HEK293 (cell line): ENCODE results near the gene NUDT3.

Experiments
- KLF1 ChIP-seq: fragments of 450-650 bp; formaldehyde crosslinking; IDR thresholded peaks from 2 replicates; pipeline ENCODE4 v1.5.1; 2016; ENCODE audit warnings: missing biosample characterization, missing genetic modification characterization
- KLF10 ChIP-seq: fragments of 450-650 bp; IDR thresholded peaks from 2 replicates; pipeline ENCODE4 v1.5.1; 2018; ENCODE audit warnings: missing biosample characterization, mild to moderate bottlenecking, missing genetic modification characterization
- KLF7 ChIP-seq: fragments of 450-650 bp; formaldehyde crosslinking; IDR thresholded peaks from 2 replicates; pipeline ENCODE4 v1.5.1; 2016; ENCODE audit warnings: missing biosample characterization, missing genetic modification characterization, borderline replicate concordance
- KLF9 ChIP-seq: fragments of 450-650 bp; formaldehyde crosslinking; IDR thresholded peaks from 2 replicates; pipeline ENCODE4 v1.5.1; 2016; ENCODE audit warnings: missing biosample characterization, missing genetic modification characterization, low read depth
- SETDB1 ChIP-seq: IDR thresholded peaks from one replicate; pipeline ENCODE4 v1.6.1; 2017; ENCODE audit warnings: mild to moderate bottlenecking, low read length, moderate library complexity, mixed read lengths; ENCODE audit not compliant: insufficient read length
- ZBTB17 ChIP-seq: fragments of 450-650 bp; formaldehyde crosslinking; IDR thresholded peaks from 2 replicates; pipeline ENCODE4 v1.5.1; 2016; ENCODE audit warnings: missing biosample characterization, missing genetic modification characterization
- ZBTB20 ChIP-seq: fragments of 450-650 bp; formaldehyde crosslinking; IDR thresholded peaks from 2 replicates; pipeline ENCODE4 v1.5.1; 2016; ENCODE audit warnings: missing biosample characterization, missing genetic modification characterization
- ZNF10 ChIP-seq: fragments of 450-650 bp; formaldehyde crosslinking; IDR thresholded peaks from 2 replicates; pipeline ENCODE4 v1.5.1; 2017; ENCODE audit warnings: missing biosample characterization, missing genetic modification characterization
- ZNF24 ChIP-seq: fragments of 450-650 bp; formaldehyde crosslinking; IDR thresholded peaks from 2 replicates; pipeline ENCODE4 v1.5.1; 2016; ENCODE audit warnings: missing biosample characterization, missing genetic modification characterization
- ZNF248 ChIP-seq: fragments of 450-650 bp; formaldehyde crosslinking; IDR thresholded peaks from 2 replicates; pipeline ENCODE4 v1.5.1; 2017; ENCODE audit warnings: missing biosample characterization, missing genetic modification characterization
- ZNF311 ChIP-seq: fragments of 450-650 bp; formaldehyde crosslinking; IDR thresholded peaks from 2 replicates; pipeline ENCODE4 v1.5.1; 2017; ENCODE audit warnings: missing biosample characterization, missing genetic modification characterization, borderline replicate concordance
- ZNF324 ChIP-seq: fragments of 450-650 bp; formaldehyde crosslinking; IDR thresholded peaks from 2 replicates; pipeline ENCODE4 v1.5.1; 2016; ENCODE audit warnings: missing biosample characterization, missing genetic modification characterization
- ZNF394 ChIP-seq: fragments of 450-650 bp; formaldehyde crosslinking; IDR thresholded peaks from 2 replicates; pipeline ENCODE4 v1.5.1; 2016; ENCODE audit warnings: missing biosample characterization, missing genetic modification characterization, mild to moderate bottlenecking, moderate library complexity, borderline replicate concordance
- ZNF404 ChIP-seq: fragments of 450-650 bp; formaldehyde crosslinking; IDR thresholded peaks from 2 replicates; pipeline ENCODE4 v1.5.1; 2017; ENCODE audit warnings: missing biosample characterization, missing genetic modification characterization
- ZNF785 ChIP-seq: fragments of 450-650 bp; formaldehyde crosslinking; IDR thresholded peaks from 2 replicates; pipeline ENCODE4 v1.5.1; 2016; ENCODE audit warnings: missing biosample characterization, missing genetic modification characterization
- ZNF843 ChIP-seq: fragments of 450-650 bp; formaldehyde crosslinking; IDR thresholded peaks from 2 replicates; pipeline ENCODE4 v1.5.1; 2016; ENCODE audit warnings: missing biosample characterization, missing genetic modification characterization
- ZSCAN23 ChIP-seq: fragments of 450-650 bp; formaldehyde crosslinking; IDR thresholded peaks from 2 replicates; pipeline ENCODE4 v1.5.1; 2016; ENCODE audit warnings: missing biosample characterization, missing genetic modification characterization
- TF ChIP-seq, protein P1 (sequence below): fragments of 450-650 bp; formaldehyde crosslinking; IDR thresholded peaks from 2 replicates; pipeline ENCODE4 v1.5.1; 2016; ENCODE audit warnings: missing biosample characterization, missing genetic modification characterization
- TF ChIP-seq, protein P2 (sequence below): fragments of 450-650 bp; formaldehyde crosslinking; IDR thresholded peaks from 2 replicates; pipeline ENCODE4 v1.5.1; 2016; ENCODE audit warnings: missing biosample characterization, missing genetic modification characterization
- TF ChIP-seq, protein P3 (sequence below): fragments of 450-650 bp; formaldehyde crosslinking; IDR thresholded peaks from 2 replicates; pipeline ENCODE4 v1.5.1; 2016; ENCODE audit warnings: missing biosample characterization, missing genetic modification characterization
- TF ChIP-seq, protein P4 (sequence below): sonication (generic); formaldehyde crosslinking; IDR thresholded peaks from 2 replicates; pipeline ENCODE4 v1.8.1; 2022; ENCODE audit warnings: mild to moderate bottlenecking, moderate library complexity, missing genetic modification reagents
- TF ChIP-seq, protein P5 (sequence below): fragments of 450-650 bp; formaldehyde crosslinking; IDR thresholded peaks from 2 replicates; pipeline ENCODE4 v1.5.1; 2017; ENCODE audit warnings: missing biosample characterization, missing genetic modification characterization
- TF ChIP-seq, protein P6 (sequence below): fragments of 450-650 bp; formaldehyde crosslinking; IDR thresholded peaks from 2 replicates; pipeline ENCODE4 v1.5.1; 2016; ENCODE audit warnings: missing biosample characterization, missing genetic modification characterization, borderline replicate concordance
- TF ChIP-seq, protein P7 (sequence below): fragments of 450-650 bp; formaldehyde crosslinking; IDR thresholded peaks from 2 replicates; pipeline ENCODE4 v1.5.1; 2017; ENCODE audit warnings: missing biosample characterization, missing genetic modification characterization

NUDT3 gene

DNA sequence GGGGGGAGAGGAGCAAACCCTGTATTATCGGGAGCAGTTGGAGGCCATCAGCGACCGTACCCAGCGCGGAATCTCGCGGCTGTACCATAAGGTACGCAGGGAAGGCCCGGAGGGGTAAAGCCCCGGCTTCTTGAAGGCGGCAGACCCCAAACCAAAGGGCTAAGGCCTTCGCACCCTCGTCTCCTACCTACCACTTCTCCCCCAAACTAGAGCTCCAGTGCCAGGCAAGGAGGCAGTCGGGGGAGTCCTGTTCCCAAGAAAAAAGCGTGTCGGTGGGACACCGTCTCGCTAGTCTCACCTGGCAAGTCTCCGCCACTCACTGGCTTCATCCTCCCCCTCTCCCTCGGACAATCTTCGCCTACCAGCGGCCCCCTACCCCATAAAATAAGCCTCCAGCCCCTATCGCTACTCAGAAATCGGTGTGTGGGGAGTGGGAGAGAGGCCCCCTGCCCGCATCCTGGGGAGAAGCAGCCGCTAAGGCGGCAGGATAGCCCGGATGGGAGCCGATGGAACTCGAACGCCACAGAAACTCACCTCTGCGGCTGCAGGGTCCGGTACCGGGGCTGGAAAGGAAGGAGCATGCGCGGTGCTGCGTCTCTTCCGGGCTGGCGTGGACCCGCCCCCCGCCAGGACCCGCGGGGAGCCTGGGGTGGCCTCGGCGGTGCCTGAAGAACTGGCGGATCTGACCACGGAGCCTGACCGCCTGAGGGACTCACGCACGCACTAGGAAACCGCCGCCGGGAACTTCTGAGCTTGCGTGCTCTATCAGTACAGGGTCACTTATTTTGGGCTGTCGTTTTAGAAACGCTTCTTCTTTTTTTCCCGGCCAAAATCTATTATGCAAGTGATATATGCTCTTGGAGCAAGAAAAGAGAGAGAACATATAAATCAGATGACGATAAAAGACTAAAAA, 33.3 kb upstream of the NUDT3 start, which contains the start of gene RPS10 (continued):
- no peak for TF ChIP-seq ZSCAN23
- TF ChIP-seq ZNF843: 0 out of 2 replicates have a peak, but pooled peaks have one; percentile 26
- TF ChIP-seq, protein P1, sequence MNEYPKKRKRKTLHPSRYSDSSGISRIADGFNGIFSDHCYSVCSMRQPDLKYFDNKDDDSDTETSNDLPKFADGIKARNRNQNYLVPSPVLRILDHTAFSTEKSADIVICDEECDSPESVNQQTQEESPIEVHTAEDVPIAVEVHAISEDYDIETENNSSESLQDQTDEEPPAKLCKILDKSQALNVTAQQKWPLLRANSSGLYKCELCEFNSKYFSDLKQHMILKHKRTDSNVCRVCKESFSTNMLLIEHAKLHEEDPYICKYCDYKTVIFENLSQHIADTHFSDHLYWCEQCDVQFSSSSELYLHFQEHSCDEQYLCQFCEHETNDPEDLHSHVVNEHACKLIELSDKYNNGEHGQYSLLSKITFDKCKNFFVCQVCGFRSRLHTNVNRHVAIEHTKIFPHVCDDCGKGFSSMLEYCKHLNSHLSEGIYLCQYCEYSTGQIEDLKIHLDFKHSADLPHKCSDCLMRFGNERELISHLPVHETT (tag by site-specific recombination): peak; percentile 20; the same call in 1 of the 2 replicates
- TF ChIP-seq ZNF24 (tag by site-specific recombination): 0 out of 2 replicates have a peak, but pooled peaks have one; percentile 23
- TF ChIP-seq, protein P2, sequence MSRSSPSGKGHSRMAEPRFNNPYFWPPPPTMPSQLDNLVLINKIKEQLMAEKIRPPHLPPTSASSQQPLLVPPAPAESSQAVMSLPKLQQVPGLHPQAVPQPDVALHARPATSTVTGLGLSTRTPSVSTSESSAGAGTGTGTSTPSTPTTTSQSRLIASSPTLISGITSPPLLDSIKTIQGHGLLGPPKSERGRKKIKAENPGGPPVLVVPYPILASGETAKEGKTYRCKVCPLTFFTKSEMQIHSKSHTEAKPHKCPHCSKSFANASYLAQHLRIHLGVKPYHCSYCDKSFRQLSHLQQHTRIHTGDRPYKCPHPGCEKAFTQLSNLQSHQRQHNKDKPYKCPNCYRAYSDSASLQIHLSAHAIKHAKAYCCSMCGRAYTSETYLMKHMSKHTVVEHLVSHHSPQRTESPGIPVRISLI (tag by site-specific recombination): no peak
- 0 out of 2 replicates have a peak, but pooled peaks have one; percentile 28 for TF ChIP-seq ZNF324
- peak; percentile 59; the same call in 1 of the 2 replicates for TF ChIP-seq ZBTB20 (tag by site-specific recombination)
- no peak for TF ChIP-seq ZNF10 (tag by site-specific recombination)
- no peak for TF ChIP-seq ZNF404 (tag by site-specific recombination)
- TF ChIP-seq KLF10: 0 out of 2 replicates have a peak, but pooled peaks have one; percentile 28
- no peak for TF ChIP-seq SETDB1
- no peak for TF ChIP-seq ZNF785 (tag by site-specific recombination)
- TF ChIP-seq, protein P3, sequence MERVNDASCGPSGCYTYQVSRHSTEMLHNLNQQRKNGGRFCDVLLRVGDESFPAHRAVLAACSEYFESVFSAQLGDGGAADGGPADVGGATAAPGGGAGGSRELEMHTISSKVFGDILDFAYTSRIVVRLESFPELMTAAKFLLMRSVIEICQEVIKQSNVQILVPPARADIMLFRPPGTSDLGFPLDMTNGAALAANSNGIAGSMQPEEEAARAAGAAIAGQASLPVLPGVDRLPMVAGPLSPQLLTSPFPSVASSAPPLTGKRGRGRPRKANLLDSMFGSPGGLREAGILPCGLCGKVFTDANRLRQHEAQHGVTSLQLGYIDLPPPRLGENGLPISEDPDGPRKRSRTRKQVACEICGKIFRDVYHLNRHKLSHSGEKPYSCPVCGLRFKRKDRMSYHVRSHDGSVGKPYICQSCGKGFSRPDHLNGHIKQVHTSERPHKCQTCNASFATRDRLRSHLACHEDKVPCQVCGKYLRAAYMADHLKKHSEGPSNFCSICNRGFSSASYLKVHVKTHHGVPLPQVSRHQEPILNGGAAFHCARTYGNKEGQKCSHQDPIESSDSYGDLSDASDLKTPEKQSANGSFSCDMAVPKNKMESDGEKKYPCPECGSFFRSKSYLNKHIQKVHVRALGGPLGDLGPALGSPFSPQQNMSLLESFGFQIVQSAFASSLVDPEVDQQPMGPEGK: peak; percentile 42; the same call in 1 of the 2 replicates
- TF ChIP-seq, protein P4, sequence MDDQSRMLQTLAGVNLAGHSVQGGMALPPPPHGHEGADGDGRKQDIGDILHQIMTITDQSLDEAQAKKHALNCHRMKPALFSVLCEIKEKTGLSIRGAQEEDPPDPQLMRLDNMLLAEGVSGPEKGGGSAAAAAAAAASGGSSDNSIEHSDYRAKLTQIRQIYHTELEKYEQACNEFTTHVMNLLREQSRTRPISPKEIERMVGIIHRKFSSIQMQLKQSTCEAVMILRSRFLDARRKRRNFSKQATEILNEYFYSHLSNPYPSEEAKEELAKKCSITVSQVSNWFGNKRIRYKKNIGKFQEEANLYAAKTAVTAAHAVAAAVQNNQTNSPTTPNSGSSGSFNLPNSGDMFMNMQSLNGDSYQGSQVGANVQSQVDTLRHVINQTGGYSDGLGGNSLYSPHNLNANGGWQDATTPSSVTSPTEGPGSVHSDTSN: 0 out of 2 replicates have a peak, but pooled peaks have one; percentile 70
- no peak for TF ChIP-seq KLF1
- TF ChIP-seq, protein P5, sequence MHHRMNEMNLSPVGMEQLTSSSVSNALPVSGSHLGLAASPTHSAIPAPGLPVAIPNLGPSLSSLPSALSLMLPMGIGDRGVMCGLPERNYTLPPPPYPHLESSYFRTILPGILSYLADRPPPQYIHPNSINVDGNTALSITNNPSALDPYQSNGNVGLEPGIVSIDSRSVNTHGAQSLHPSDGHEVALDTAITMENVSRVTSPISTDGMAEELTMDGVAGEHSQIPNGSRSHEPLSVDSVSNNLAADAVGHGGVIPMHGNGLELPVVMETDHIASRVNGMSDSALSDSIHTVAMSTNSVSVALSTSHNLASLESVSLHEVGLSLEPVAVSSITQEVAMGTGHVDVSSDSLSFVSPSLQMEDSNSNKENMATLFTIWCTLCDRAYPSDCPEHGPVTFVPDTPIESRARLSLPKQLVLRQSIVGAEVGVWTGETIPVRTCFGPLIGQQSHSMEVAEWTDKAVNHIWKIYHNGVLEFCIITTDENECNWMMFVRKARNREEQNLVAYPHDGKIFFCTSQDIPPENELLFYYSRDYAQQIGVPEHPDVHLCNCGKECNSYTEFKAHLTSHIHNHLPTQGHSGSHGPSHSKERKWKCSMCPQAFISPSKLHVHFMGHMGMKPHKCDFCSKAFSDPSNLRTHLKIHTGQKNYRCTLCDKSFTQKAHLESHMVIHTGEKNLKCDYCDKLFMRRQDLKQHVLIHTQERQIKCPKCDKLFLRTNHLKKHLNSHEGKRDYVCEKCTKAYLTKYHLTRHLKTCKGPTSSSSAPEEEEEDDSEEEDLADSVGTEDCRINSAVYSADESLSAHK (tag by site-specific recombination): peak; percentile 72
- peak; percentile 91 for TF ChIP-seq ZBTB17
- peak; percentile 72 for TF ChIP-seq KLF9 (tag by site-specific recombination)
- TF ChIP-seq, protein P6, sequence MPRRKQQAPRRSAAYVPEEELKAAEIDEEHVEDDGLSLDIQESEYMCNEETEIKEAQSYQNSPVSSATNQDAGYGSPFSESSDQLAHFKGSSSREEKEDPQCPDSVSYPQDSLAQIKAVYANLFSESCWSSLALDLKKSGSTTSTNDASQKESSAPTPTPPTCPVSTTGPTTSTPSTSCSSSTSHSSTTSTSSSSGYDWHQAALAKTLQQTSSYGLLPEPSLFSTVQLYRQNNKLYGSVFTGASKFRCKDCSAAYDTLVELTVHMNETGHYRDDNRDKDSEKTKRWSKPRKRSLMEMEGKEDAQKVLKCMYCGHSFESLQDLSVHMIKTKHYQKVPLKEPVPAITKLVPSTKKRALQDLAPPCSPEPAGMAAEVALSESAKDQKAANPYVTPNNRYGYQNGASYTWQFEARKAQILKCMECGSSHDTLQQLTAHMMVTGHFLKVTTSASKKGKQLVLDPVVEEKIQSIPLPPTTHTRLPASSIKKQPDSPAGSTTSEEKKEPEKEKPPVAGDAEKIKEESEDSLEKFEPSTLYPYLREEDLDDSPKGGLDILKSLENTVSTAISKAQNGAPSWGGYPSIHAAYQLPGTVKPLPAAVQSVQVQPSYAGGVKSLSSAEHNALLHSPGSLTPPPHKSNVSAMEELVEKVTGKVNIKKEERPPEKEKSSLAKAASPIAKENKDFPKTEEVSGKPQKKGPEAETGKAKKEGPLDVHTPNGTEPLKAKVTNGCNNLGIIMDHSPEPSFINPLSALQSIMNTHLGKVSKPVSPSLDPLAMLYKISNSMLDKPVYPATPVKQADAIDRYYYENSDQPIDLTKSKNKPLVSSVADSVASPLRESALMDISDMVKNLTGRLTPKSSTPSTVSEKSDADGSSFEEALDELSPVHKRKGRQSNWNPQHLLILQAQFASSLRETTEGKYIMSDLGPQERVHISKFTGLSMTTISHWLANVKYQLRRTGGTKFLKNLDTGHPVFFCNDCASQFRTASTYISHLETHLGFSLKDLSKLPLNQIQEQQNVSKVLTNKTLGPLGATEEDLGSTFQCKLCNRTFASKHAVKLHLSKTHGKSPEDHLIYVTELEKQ: no peak
- TF ChIP-seq ZNF248 (tag by site-specific recombination): no peak
- TF ChIP-seq ZNF311 (tag by site-specific recombination): no peak
- TF ChIP-seq, protein P7, sequence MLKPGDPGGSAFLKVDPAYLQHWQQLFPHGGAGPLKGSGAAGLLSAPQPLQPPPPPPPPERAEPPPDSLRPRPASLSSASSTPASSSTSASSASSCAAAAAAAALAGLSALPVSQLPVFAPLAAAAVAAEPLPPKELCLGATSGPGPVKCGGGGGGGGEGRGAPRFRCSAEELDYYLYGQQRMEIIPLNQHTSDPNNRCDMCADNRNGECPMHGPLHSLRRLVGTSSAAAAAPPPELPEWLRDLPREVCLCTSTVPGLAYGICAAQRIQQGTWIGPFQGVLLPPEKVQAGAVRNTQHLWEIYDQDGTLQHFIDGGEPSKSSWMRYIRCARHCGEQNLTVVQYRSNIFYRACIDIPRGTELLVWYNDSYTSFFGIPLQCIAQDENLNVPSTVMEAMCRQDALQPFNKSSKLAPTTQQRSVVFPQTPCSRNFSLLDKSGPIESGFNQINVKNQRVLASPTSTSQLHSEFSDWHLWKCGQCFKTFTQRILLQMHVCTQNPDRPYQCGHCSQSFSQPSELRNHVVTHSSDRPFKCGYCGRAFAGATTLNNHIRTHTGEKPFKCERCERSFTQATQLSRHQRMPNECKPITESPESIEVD (tag by site-specific recombination): peak; percentile 60
- TF ChIP-seq KLF7 (tag by site-specific recombination): no peak
- TF ChIP-seq ZNF394 (tag by site-specific recombination): peak; percentile 75
